HepG2 (cell line): Measurements from ENCODE around the gene NBPF3. TPM values are rescaled to one million over a fixed set of nuclear protein-coding genes. Genes with fewer than 3 reads are reported as not detected.

ENCODE experiments used
- ATF7-NPFF ChIP-seq: sonication (generic); formaldehyde crosslinking; IDR thresholded peaks from 2 replicates; pipeline ENCODE4 v1.8.1; 2023; ENCODE audit warnings: mild to moderate bottlenecking, low read depth, missing genetic modification reagents, moderate library complexity
- DZIP1 ChIP-seq: sonication (generic); formaldehyde crosslinking; IDR thresholded peaks from 2 replicates; pipeline ENCODE4 v1.5.0; 2020; ENCODE audit warnings: mild to moderate bottlenecking, missing genetic modification reagents
- GABPB1 ChIP-seq: IDR thresholded peaks from 2 replicates; pipeline ENCODE4 v1.6.1; 2016; ENCODE audit warnings: mild to moderate bottlenecking, missing genetic modification reagents, moderate library complexity, missing compliant biosample characterization
- IRF9 ChIP-seq: sonication (generic); formaldehyde crosslinking; IDR thresholded peaks from 2 replicates; pipeline ENCODE4 v1.8.0; 2022; ENCODE audit warnings: missing genetic modification reagents, mild to moderate bottlenecking, borderline replicate concordance
- MLX ChIP-seq: IDR thresholded peaks from 2 replicates; pipeline ENCODE4 v1.6.1; 2016
- NCOA1 ChIP-seq: sonication (generic); formaldehyde crosslinking; IDR thresholded peaks from 2 replicates; pipeline ENCODE4 v1.9.0; 2021; ENCODE audit warnings: missing genetic modification reagents
- NFIB ChIP-seq: sonication (generic); formaldehyde crosslinking; IDR thresholded peaks from 2 replicates; pipeline ENCODE4 v1.9.0; 2021; ENCODE audit warnings: missing genetic modification reagents, mild to moderate bottlenecking, borderline replicate concordance
- PAX8 ChIP-seq: sonication (generic); formaldehyde crosslinking; IDR thresholded peaks from 2 replicates; pipeline ENCODE4 v1.8.0; 2022; ENCODE audit warnings: mild to moderate bottlenecking, missing genetic modification reagents, borderline replicate concordance
- PHF8 ChIP-seq: sonication (generic); formaldehyde crosslinking; IDR thresholded peaks from 2 replicates; pipeline ENCODE4 v1.5.0; 2020; ENCODE audit warnings: missing genetic modification reagents
- RARA ChIP-seq: IDR thresholded peaks from 2 replicates; pipeline ENCODE4 v1.6.1; 2016; ENCODE audit warnings: missing genetic modification reagents, missing compliant biosample characterization
- SRF ChIP-seq: IDR thresholded peaks from 2 replicates; pipeline ENCODE4 v1.6.1; 2011; ENCODE audit warnings: mild to moderate bottlenecking, low read depth, low read length, moderate library complexity
- YY1 ChIP-seq: IDR thresholded peaks from 2 replicates; pipeline ENCODE4 v1.6.1; 2011; ENCODE audit warnings: low read length, low read depth, moderate library complexity, mild to moderate bottlenecking; ENCODE audit not compliant: insufficient read depth, insufficient replicate concordance
- ZNF556 ChIP-seq: sonication (generic); formaldehyde crosslinking; IDR thresholded peaks from 2 replicates; pipeline ENCODE4 v1.4.0; 2020; ENCODE audit warnings: mild to moderate bottlenecking, missing genetic modification reagents, borderline replicate concordance
- ZNF629 ChIP-seq: sonication (generic); formaldehyde crosslinking; conservative IDR thresholded peaks from 2 replicates; pipeline ENCODE4 v1.5.0; 2020; ENCODE audit warnings: missing genetic modification reagents
- ZNF761 ChIP-seq: sonication (generic); formaldehyde crosslinking; conservative IDR thresholded peaks from 2 replicates; pipeline ENCODE4 v1.4.0; 2020; ENCODE audit warnings: mild to moderate bottlenecking, missing genetic modification reagents
- polyA plus RNA-seq, 8 experiments: library from polyadenylated mRNA; depleted of rRNA in 3 of 8; stranded (reverse) in 7 of 8; unstranded in 1 of 8; fragments of >200 nt; fragmentation: Illumina TruSeq in 4 of 8; extraction: Trizol in 4 of 8; gene quantifications; 2 replicates each; pipeline versions ENCODE4 v1.2.1 to v1.2.3, GENCODE V29; 2011 to 2016; ENCODE audit warnings: low read depth in 4 of 8, missing spikeins in 1 of 8, mixed read lengths in 1 of 8; ENCODE audit not compliant: insufficient read depth in 1 of 8
- total RNA-seq, 5 experiments: library from RNA; depleted of rRNA; stranded (reverse); fragments of >200 nt; fragmentation: Illumina TruSeq; extraction: Trizol; gene quantifications; 2 replicates each; pipeline ENCODE4 v1.2.3, GENCODE V29; 2016; ENCODE audit warnings: low read depth in 1 of 5
- TF ChIP-seq, protein P1 (sequence below): sonication (generic); formaldehyde crosslinking; IDR thresholded peaks from 2 replicates; pipeline ENCODE4 v1.4.0; 2020; ENCODE audit warnings: missing genetic modification reagents
- TF ChIP-seq, protein P2 (sequence below): sonication (generic); formaldehyde crosslinking; IDR thresholded peaks from 2 replicates; pipeline ENCODE4 v1.4.0; 2020; ENCODE audit warnings: missing genetic modification reagents, borderline replicate concordance

NBPF3 gene
- total and polyA plus RNA-seq, 2 of the 13 experiments (the other 11 are each of a cell fraction or from before 2014, with no cell fraction given): 3.5 to 4.9 TPM

GRCh38 chr1:21508580-21509350 is 68.8 kb downstream of the NBPF3 start (continued):
- TF ChIP-seq DZIP1 (CRISPR knock-in tag) (no peak), IRF9 (0 out of 2 replicates have a peak, but pooled peaks have one; percentile 10), ZNF761 (CRISPR knock-in tag) (no peak), RARA (CRISPR knock-in tag) (peak; percentile 52), ZNF629 (CRISPR knock-in tag) (no peak), SRF (no peak), NFIB (CRISPR knock-in tag) (no peak), ATF7-NPFF (CRISPR knock-in tag) (0 out of 2 replicates have a peak, but pooled peaks have one; percentile 14), PHF8 (CRISPR knock-in tag) (no peak), GABPB1 (no peak), YY1 (no peak), ZNF556 (0 out of 2 replicates have a peak, but pooled peaks have one; percentile 8), NCOA1 (no peak), MLX (no peak), PAX8 (CRISPR knock-in tag) (no peak)
- TF ChIP-seq, protein P1, sequence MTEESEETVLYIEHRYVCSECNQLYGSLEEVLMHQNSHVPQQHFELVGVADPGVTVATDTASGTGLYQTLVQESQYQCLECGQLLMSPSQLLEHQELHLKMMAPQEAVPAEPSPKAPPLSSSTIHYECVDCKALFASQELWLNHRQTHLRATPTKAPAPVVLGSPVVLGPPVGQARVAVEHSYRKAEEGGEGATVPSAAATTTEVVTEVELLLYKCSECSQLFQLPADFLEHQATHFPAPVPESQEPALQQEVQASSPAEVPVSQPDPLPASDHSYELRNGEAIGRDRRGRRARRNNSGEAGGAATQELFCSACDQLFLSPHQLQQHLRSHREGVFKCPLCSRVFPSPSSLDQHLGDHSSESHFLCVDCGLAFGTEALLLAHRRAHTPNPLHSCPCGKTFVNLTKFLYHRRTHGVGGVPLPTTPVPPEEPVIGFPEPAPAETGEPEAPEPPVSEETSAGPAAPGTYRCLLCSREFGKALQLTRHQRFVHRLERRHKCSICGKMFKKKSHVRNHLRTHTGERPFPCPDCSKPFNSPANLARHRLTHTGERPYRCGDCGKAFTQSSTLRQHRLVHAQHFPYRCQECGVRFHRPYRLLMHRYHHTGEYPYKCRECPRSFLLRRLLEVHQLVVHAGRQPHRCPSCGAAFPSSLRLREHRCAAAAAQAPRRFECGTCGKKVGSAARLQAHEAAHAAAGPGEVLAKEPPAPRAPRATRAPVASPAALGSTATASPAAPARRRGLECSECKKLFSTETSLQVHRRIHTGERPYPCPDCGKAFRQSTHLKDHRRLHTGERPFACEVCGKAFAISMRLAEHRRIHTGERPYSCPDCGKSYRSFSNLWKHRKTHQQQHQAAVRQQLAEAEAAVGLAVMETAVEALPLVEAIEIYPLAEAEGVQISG (CRISPR knock-in tag): 0 out of 2 replicates have a peak, but pooled peaks have one; percentile 30
- TF ChIP-seq, protein P2, sequence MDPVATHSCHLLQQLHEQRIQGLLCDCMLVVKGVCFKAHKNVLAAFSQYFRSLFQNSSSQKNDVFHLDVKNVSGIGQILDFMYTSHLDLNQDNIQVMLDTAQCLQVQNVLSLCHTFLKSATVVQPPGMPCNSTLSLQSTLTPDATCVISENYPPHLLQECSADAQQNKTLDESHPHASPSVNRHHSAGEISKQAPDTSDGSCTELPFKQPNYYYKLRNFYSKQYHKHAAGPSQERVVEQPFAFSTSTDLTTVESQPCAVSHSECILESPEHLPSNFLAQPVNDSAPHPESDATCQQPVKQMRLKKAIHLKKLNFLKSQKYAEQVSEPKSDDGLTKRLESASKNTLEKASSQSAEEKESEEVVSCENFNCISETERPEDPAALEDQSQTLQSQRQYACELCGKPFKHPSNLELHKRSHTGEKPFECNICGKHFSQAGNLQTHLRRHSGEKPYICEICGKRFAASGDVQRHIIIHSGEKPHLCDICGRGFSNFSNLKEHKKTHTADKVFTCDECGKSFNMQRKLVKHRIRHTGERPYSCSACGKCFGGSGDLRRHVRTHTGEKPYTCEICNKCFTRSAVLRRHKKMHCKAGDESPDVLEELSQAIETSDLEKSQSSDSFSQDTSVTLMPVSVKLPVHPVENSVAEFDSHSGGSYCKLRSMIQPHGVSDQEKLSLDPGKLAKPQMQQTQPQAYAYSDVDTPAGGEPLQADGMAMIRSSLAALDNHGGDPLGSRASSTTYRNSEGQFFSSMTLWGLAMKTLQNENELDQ (CRISPR knock-in tag): no peak
